ENCODE measurements around the gene SZT2. TPM values are rescaled to one million over a fixed set of nuclear protein-coding genes. Genes with fewer than 3 reads are reported as not detected.

SZT2 gene
- total RNA-seq, 4 donors from 2014 or later, result 26.4 to 61.9 (median 36.7) TPM

GRCh38 chr1:43436371-43436770, 46.7 kb downstream of the SZT2 start:
- no peak for TF ChIP-seq CTCF (IDR thresholded peaks at IDR 0.05)
- no peak for ATAC-seq (ENCODE audit: low FRiP score)

GRCh38 chr1:43437031-43437973, 47.6 kb downstream of the SZT2 start:
- no peak for TF ChIP-seq CTCF (IDR thresholded peaks at IDR 0.05)
- DNase-seq (ENCODE audit: low spot score), result no peak
- no peak for ATAC-seq (ENCODE audit: low FRiP score)

More at GRCh38 chr1:43436371-43436770, 46.7 kb downstream of the SZT2 start:
- no peak for DNase-seq (ENCODE audit: low spot score)

GRCh38 chr1:43438006-43438405, 48.3 kb downstream of the SZT2 start:
- DNase-seq (ENCODE audit: low spot score), result no peak
- ATAC-seq (ENCODE audit: low FRiP score), result no peak
- TF ChIP-seq CTCF (IDR thresholded peaks at IDR 0.05), result no peak

GRCh38 chr1:43438576-43438952, 48.9 kb downstream of the SZT2 start:
- ATAC-seq (ENCODE audit: low FRiP score) (no peak), DNase-seq (ENCODE audit: low spot score) (no peak)
- no peak for TF ChIP-seq CTCF (IDR thresholded peaks at IDR 0.05)

GRCh38 chr1:43438953-43439581, 49.4 kb downstream of the SZT2 start:
- TF ChIP-seq CTCF (IDR thresholded peaks at IDR 0.05), result no peak
- no peak for ATAC-seq (ENCODE audit: low FRiP score)
- no peak for DNase-seq (ENCODE audit: low spot score)

GRCh38 chr1:43439781-43440180, 50.1 kb downstream of the SZT2 start:
- ATAC-seq (ENCODE audit: low FRiP score), result no peak
- no peak for DNase-seq (ENCODE audit: low spot score)
- no peak for TF ChIP-seq CTCF (IDR thresholded peaks at IDR 0.05)
